Measurements from ENCODE around the gene LPIN2. TPM values are rescaled to one million over a fixed set of nuclear protein-coding genes. Genes with fewer than 3 reads are reported as not detected.
A peak's percentile ranks its signal among the peaks of the same experiment; 100 is the strongest.

Gene LPIN2
- total and polyA plus RNA-seq, 2 of the 4 experiments (the other 2 are of a cell fraction), result 16.2 to 21.9 TPM

DNA sequence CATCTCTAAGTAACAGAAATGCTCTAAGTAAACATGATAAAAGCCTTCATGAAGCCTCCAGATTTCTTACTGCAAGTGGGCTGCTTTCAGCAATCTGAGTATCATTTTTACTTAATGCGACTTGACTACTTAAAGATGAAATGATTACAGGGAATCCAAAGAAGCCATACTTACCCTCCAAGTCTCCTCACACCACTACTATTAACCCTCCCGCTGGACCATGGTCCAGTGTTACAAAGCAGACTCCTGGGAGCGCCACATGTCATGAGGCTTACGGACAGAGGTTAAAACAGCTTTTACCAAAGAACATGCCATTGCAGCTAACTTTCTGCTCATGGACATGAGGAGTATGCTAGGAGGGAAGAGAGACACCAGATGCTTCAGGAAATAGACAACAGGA lies 46.4 kb downstream of the LPIN2 start:
- Histone ChIP-seq H3K27me3 (ENCODE audit: control insufficient read depth, insufficient read depth, low read length) (no peaks in the 10 kb centered on the region), H3K4ac (ENCODE audit: low read depth, low read length) (no peak overlapping the region), H3K36me3 (ENCODE audit: control insufficient read depth, insufficient read depth, low read length) (peaks cover 2% of the 10 kb centered on the region; the same call in 1 of the 2 replicates), H4K91ac (ENCODE audit: insufficient read depth, low read depth, low read length) (no peak overlapping the region), H2BK5ac (ENCODE audit: low read depth, low read length, poor library complexity, severe bottlenecking) (no peak overlapping the region), H3K4me1 (ENCODE audit: control insufficient read depth, insufficient read depth, low read length) (peaks cover 17% of the 10 kb centered on the region), H4K8ac (ENCODE audit: low read depth in 2 of 2, low read length in 2 of 2) (no peak overlapping the region), H3K79me1 (ENCODE audit: low read depth in 1 of 2, low read length in 2 of 2) (peaks cover 56 to 87% of the 10 kb centered on the region in 2 experiments), H2AK9ac (replicated peaks; ENCODE audit: low read depth, low read length, poor library complexity) (no peak overlapping the region), H3K4me3 (ENCODE audit: insufficient read depth, low read depth, low read length) (no peak overlapping the region), H4K20me1 (ENCODE audit: insufficient read depth, low read length) (peaks cover 57% of the 10 kb centered on the region), H3K9me1 (ENCODE audit: insufficient read depth, low read length) (peaks cover 20% of the 10 kb centered on the region), H3K23ac (ENCODE audit: low read depth, low read length) (no peak overlapping the region), H3K9me3 (ENCODE audit: control insufficient read depth, insufficient read depth, low read length) (no peaks in the 10 kb centered on the region), H3K56ac (ENCODE audit: extremely low read depth, insufficient read depth, low read length) (no peak overlapping the region), H3K27ac (ENCODE audit: insufficient read depth, low read length) (no peak overlapping the region), H3K9ac (ENCODE audit: low read depth, low read length) (no peak overlapping the region), H2AK5ac (ENCODE audit: low read depth, low read length) (no peak overlapping the region), H3K4me2 (ENCODE audit: low read depth, low read length) (no peak overlapping the region), H3K14ac (replicated peaks; ENCODE audit: low read depth, low read length) (0 out of 2 replicates have a peak overlapping the region, but pooled peaks have one; percentile 4), H4K5ac (ENCODE audit: low read depth, low read length) (no peak overlapping the region), H2BK15ac (ENCODE audit: low read depth, low read length) (no peak overlapping the region), H2BK120ac (ENCODE audit: low read depth, low read length) (no peak overlapping the region), H2BK20ac (ENCODE audit: low read depth, low read length) (no peak overlapping the region), H2AFZ (replicated peaks; ENCODE audit: low read length, poor library complexity) (no peak overlapping the region), H3K18ac (ENCODE audit: low read depth, low read length) (no peak overlapping the region)
- dilution Hi-C loops (cut with HindIII; ENCODE audit: low sequenced_read_pairs, unreplicated experiment) (no loop called here), in situ Hi-C loops (cut with MboI; ENCODE audit: low sequenced_read_pairs) (no loop called here), intact Hi-C loops (cut with micrococcal nuclease) (no loop called here)
- ChIA-PET CTCF (interaction anchor here (0.6 kb wide), 1 partner anchor 95 kb away, joined by 3 read pairs; no protein-coding TSS in a partner anchor), POLR2A (ENCODE audit: unreplicated experiment) (no interaction called here)
- WGBS, 2 experiments (ENCODE audit: extremely low coverage in 2 of 2, insufficient read length in 1 of 2), result no CpG with 5 or more reads among the region's 4 CpGs
- TF ChIP-seq BHLHE40 (IDR thresholded peaks at IDR 0.05; ENCODE audit: low read depth, low read length) (no peak), CHD1 (IDR thresholded peaks at IDR 0.05; ENCODE audit: low read depth, low read length) (no peak), MXI1 (IDR thresholded peaks at IDR 0.05; ENCODE audit: borderline replicate concordance, low read depth, low read length) (no peak), RAD21 (IDR thresholded peaks at IDR 0.05; ENCODE audit: low read length) (no peak), MAZ (IDR thresholded peaks at IDR 0.05; ENCODE audit: borderline replicate concordance, low read depth, low read length) (no peak), SMC3 (IDR thresholded peaks at IDR 0.05; ENCODE audit: low read depth, low read length) (no peak), ELK1 (IDR thresholded peaks at IDR 0.05; ENCODE audit: borderline replicate concordance, low read depth, low read length) (no peak), RCOR1 (IDR thresholded peaks at IDR 0.05; ENCODE audit: insufficient replicate concordance, low read length) (no peak), FOS (IDR thresholded peaks at IDR 0.05; ENCODE audit: low read depth, low read length) (no peak), NFE2L2 (IDR thresholded peaks at IDR 0.05; ENCODE audit: low read depth, low read length) (no peak), RFX5 (IDR thresholded peaks at IDR 0.05; ENCODE audit: low read depth, low read length) (no peak), MAFK (IDR thresholded peaks at IDR 0.05; ENCODE audit: low read depth, low read length) (no peak), POLR2A (IDR thresholded peaks at IDR 0.05; ENCODE audit: low read depth, low read length) (no peak), CEBPB (IDR thresholded peaks at IDR 0.05; ENCODE audit: low read depth, low read length) (no peak)
- TF ChIP-seq, protein P1, sequence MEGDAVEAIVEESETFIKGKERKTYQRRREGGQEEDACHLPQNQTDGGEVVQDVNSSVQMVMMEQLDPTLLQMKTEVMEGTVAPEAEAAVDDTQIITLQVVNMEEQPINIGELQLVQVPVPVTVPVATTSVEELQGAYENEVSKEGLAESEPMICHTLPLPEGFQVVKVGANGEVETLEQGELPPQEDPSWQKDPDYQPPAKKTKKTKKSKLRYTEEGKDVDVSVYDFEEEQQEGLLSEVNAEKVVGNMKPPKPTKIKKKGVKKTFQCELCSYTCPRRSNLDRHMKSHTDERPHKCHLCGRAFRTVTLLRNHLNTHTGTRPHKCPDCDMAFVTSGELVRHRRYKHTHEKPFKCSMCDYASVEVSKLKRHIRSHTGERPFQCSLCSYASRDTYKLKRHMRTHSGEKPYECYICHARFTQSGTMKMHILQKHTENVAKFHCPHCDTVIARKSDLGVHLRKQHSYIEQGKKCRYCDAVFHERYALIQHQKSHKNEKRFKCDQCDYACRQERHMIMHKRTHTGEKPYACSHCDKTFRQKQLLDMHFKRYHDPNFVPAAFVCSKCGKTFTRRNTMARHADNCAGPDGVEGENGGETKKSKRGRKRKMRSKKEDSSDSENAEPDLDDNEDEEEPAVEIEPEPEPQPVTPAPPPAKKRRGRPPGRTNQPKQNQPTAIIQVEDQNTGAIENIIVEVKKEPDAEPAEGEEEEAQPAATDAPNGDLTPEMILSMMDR (conservative IDR thresholded peaks at IDR 0.05; ENCODE audit: low read depth, low read length), result no peak
- TF ChIP-seq, protein P2, sequence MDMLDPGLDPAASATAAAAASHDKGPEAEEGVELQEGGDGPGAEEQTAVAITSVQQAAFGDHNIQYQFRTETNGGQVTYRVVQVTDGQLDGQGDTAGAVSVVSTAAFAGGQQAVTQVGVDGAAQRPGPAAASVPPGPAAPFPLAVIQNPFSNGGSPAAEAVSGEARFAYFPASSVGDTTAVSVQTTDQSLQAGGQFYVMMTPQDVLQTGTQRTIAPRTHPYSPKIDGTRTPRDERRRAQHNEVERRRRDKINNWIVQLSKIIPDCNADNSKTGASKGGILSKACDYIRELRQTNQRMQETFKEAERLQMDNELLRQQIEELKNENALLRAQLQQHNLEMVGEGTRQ (IDR thresholded peaks at IDR 0.05; ENCODE audit: low read depth, low read length), result no peak
- DNase-seq, result no peak
- BruUV-seq (replicated peaks), result no TSS peak
- ATAC-seq (ENCODE audit: low read depth), result no peak

Data from IMR-90 (cell line).